ENCODE data around the gene PLAU. TPM values are rescaled to one million over a fixed set of nuclear protein-coding genes. Genes with fewer than 3 reads are reported as not detected.

PLAU gene
- total RNA-seq, 6 experiments from 2014 or later, result 0.24 to 4.3 (median 0.87) TPM

- Histone ChIP-seq H3K36me3 (peaks cover 0 to 5% (median 0%) of the 10 kb centered on the region in 4 donors), H3K4me1 (peaks cover 0 to 14% (median 0%) of the 10 kb centered on the region in 4 donors), H3K27ac (peak overlapping the region in 2 of 3 donors; percentile 5 to 57), H3K27me3 (no peaks in the 10 kb centered on the region), H3K9me3 (no peaks in the 10 kb centered on the region), H3K4me3 (no peak overlapping the region)
- TF ChIP-seq POLR2A (IDR thresholded peaks at IDR 0.05), result no peak
- TF ChIP-seq, protein P1, sequence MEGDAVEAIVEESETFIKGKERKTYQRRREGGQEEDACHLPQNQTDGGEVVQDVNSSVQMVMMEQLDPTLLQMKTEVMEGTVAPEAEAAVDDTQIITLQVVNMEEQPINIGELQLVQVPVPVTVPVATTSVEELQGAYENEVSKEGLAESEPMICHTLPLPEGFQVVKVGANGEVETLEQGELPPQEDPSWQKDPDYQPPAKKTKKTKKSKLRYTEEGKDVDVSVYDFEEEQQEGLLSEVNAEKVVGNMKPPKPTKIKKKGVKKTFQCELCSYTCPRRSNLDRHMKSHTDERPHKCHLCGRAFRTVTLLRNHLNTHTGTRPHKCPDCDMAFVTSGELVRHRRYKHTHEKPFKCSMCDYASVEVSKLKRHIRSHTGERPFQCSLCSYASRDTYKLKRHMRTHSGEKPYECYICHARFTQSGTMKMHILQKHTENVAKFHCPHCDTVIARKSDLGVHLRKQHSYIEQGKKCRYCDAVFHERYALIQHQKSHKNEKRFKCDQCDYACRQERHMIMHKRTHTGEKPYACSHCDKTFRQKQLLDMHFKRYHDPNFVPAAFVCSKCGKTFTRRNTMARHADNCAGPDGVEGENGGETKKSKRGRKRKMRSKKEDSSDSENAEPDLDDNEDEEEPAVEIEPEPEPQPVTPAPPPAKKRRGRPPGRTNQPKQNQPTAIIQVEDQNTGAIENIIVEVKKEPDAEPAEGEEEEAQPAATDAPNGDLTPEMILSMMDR (IDR thresholded peaks at IDR 0.05), result no peak
- 75% methylated on average over 4 of the region's 10 CpGs for WGBS (ENCODE audit: insufficient coverage, low coverage, low lambda C conversion rate, missing lambda C conversion rate)
- no peak for DNase-seq
- no peak for ATAC-seq
- intact Hi-C loops (cut with DNase I), result no loop called here
Observed at GRCh38 chr10:73867126-73867807, 43.7 kb upstream of the PLAU start.

- DNase-seq (no peak), ATAC-seq (no peak)
- intact Hi-C loops (cut with DNase I), result no loop called here
- Histone ChIP-seq H3K27ac (no peak overlapping the region), H3K4me3 (no peak overlapping the region), H3K9me3 (no peaks in the 10 kb centered on the region), H3K36me3 (peaks cover 0 to 5% (median 0%) of the 10 kb centered on the region in 4 donors), H3K27me3 (no peaks in the 10 kb centered on the region), H3K4me1 (peaks cover 0 to 16% (median 0%) of the 10 kb centered on the region in 4 donors)
- TF ChIP-seq, protein P1 (IDR thresholded peaks at IDR 0.05), result no peak
- TF ChIP-seq POLR2A (IDR thresholded peaks at IDR 0.05), result no peak
- 81% methylated on average over 3 of the region's 11 CpGs for WGBS (ENCODE audit: insufficient coverage, low coverage, low lambda C conversion rate, missing lambda C conversion rate)
Observed at GRCh38 chr10:73867871-73868631, 42.9 kb upstream of the PLAU start.

GRCh38 chr10:73868655-73869195, 42.2 kb upstream of the PLAU start:
- Histone ChIP-seq H3K4me1 (peaks cover 0 to 21% (median 0%) of the 10 kb centered on the region in 4 donors), H3K36me3 (peaks cover 0 to 5% (median 0%) of the 10 kb centered on the region in 4 donors), H3K9me3 (no peaks in the 10 kb centered on the region), H3K4me3 (no peak overlapping the region), H3K27ac (no peak overlapping the region), H3K27me3 (no peaks in the 10 kb centered on the region)
- DNase-seq (no peak), ATAC-seq (no peak)
- 90% methylated on average over 2 of the region's 5 CpGs for WGBS (ENCODE audit: insufficient coverage, low coverage, low lambda C conversion rate, missing lambda C conversion rate)
- TF ChIP-seq, protein P1 (IDR thresholded peaks at IDR 0.05), result no peak
- no peak for TF ChIP-seq POLR2A (IDR thresholded peaks at IDR 0.05)
- intact Hi-C loops (cut with DNase I), result no loop called here

DNA sequence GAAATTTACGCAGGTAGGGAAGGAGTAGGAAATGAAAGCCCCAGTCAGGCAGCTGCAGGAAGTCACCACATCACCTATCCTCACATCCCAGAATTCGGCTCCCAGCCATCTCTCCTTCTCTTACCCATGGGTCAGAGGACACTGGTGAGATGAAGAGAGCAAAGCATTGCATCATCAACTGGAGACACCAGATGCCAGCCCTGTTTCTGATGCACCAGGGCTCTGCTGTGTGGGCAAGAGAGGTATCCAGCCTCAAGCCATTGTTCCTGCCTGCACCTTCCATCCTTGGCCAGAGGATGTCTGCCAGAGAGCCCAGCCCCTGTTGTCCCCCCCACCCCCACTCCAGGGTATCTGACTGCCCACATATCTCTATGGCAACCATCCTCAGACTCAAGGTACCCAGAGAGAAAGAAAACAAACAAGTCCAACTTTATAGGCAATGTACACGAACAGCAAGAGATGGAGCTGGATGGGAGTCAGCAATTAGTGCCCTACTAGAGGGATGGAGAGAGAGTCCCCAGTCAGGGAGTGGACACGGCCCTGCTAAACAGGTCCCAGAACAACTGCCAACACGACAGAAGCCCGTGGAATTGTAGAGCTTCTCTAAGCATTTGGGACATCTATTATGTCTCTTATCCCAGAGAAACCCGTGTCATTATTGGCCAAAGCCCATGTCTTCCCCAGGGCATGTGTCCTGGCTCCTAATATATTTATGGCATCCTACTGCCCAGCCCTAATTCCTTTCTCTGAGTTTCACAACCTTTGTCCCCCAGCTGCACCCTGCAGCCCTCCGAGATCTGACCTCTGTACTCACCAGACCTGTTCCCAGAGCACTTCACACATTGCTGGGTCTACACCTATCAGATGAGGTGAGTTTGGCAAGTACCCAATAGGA, 39.4 kb upstream of the PLAU start:
- H3K4me3 ChIP-seq, result no peak overlapping the region
- peak in 1 of 3 donors; percentile 66 for DNase-seq
- TF ChIP-seq, protein P1 (IDR thresholded peaks at IDR 0.05), result no peak
- no peak for TF ChIP-seq POLR2A (IDR thresholded peaks at IDR 0.05)
- 52% methylated on average over 5 of the region's 8 CpGs for WGBS (ENCODE audit: insufficient coverage, low coverage, low lambda C conversion rate, missing lambda C conversion rate)
- peaks cover 0 to 21% (median 0%) of the 10 kb centered on the region in 4 donors for H3K4me1 ChIP-seq
- H3K27ac ChIP-seq, result no peak overlapping the region
- peak in 3 of 4 donors; percentile 16 to 50 (median 39) for ATAC-seq
- H3K27me3 ChIP-seq, result no peaks in the 10 kb centered on the region
- H3K36me3 ChIP-seq, result peaks cover 0 to 5% (median 0%) of the 10 kb centered on the region in 4 donors
- no peaks in the 10 kb centered on the region for H3K9me3 ChIP-seq
- intact Hi-C loops (cut with DNase I), result no loop called here
